ENCODE measurements around the gene CFD.
"Not testable (repeated sequence)": the region's sequence is repeated elsewhere in the genome, so short reads cannot be mapped to it uniquely, and the experiment has no call there.

The CFD gene

GRCh38 chr19:825897-826644, 33.4 kb upstream of the CFD start:
- DNase-seq (ENCODE audit: low spot score), result no peak

GRCh38 chr19:827314-827709, 32.2 kb upstream of the CFD start:
- no peak for DNase-seq (ENCODE audit: low spot score)

GRCh38 chr19:827710-828321, 31.6 kb upstream of the CFD start, which contains the start of gene AZU1:
AZU1 (plus strand) TSS chr19:827837; CDS start chr19:827847, 10 bp downstream.
- no peak for DNase-seq (ENCODE audit: low spot score)

GRCh38 chr19:829129-829758, 30.2 kb upstream of the CFD start:
- DNase-seq (ENCODE audit: low spot score), result no peak

- no peak for DNase-seq (ENCODE audit: low spot score)
Measured at GRCh38 chr19:831407-832369, 27.8 kb upstream of the CFD start.

- no peak for DNase-seq (ENCODE audit: low spot score)
Measured at GRCh38 chr19:834216-834615, 25.2 kb upstream of the CFD start.

- no peak for DNase-seq (ENCODE audit: low spot score)
Measured at GRCh38 chr19:835210-835810, 24.2 kb upstream of the CFD start.

GRCh38 chr19:840519-841206, 18.8 kb upstream of the CFD start, which contains the start of gene PRTN3:
PRTN3 (plus strand) TSS chr19:840999; CDS start chr19:841009, 10 bp downstream.
- DNase-seq (ENCODE audit: low spot score), result no peak

GRCh38 chr19:842802-843179, 16.7 kb upstream of the CFD start:
- not testable (repeated sequence) for DNase-seq (ENCODE audit: low spot score)

- DNase-seq (ENCODE audit: low spot score), result no peak
Measured at GRCh38 chr19:843180-843835, 16.2 kb upstream of the CFD start.

GRCh38 chr19:843836-844545, 15.5 kb upstream of the CFD start:
- no peak for DNase-seq (ENCODE audit: low spot score)

GRCh38 chr19:844546-844971, 14.9 kb upstream of the CFD start:
- no peak for DNase-seq (ENCODE audit: low spot score)

GRCh38 chr19:845707-846521, 13.6 kb upstream of the CFD start:
- DNase-seq (ENCODE audit: low spot score), result no peak

GRCh38 chr19:848386-848921, 11.0 kb upstream of the CFD start:
- no peak for DNase-seq (ENCODE audit: low spot score)

- not testable (repeated sequence) for DNase-seq (ENCODE audit: low spot score)
Measured at GRCh38 chr19:849195-849594, 10.3 kb upstream of the CFD start.

GRCh38 chr19:850221-850978, 9.1 kb upstream of the CFD start:
- peak; percentile 53 for DNase-seq (ENCODE audit: low spot score)

GRCh38 chr19:850979-851335, 8.5 kb upstream of the CFD start:
- no peak for DNase-seq (ENCODE audit: low spot score)

Measured in Ammon's horn (tissue), 1 donor.